ENCODE results near the gene TBC1D22A. TPM values are rescaled to one million over a fixed set of nuclear protein-coding genes. Genes with fewer than 3 reads are reported as not detected.
"Not testable (repeated sequence)": the region's sequence is repeated elsewhere in the genome, so short reads cannot be mapped to it uniquely, and the experiment has no call there.

Gene TBC1D22A
- total and polyA plus RNA-seq, 8 donors: 13.3 to 53.1 (median 21.5) TPM

GRCh38 chr22:47166446-47167016 is 404.1 kb downstream of the TBC1D22A start:
- Histone ChIP-seq H3K36me3 (peaks cover 0 to 62% (median 42%) of the 10 kb centered on the region in 4 donors), H3K4me1 (no peaks in the 10 kb centered on the region), H3K27me3 (no peaks in the 10 kb centered on the region), H3K9me3 (no peaks in the 10 kb centered on the region), H3K4me3 (no peak overlapping the region), H3K27ac (no peak overlapping the region)
- intact Hi-C loops (cut with DNase I; ENCODE audit: low total_unique reads): no loop called here
- no peak for DNase-seq
- TF ChIP-seq POLR2A (IDR thresholded peaks at IDR 0.05) (no peak), EP300 (IDR thresholded peaks at IDR 0.05) (no peak), POLR2AphosphoS5 (IDR thresholded peaks at IDR 0.05) (no peak), CTCF (IDR thresholded peaks at IDR 0.05) (no peak)
- WGBS, 5 donors: 95 to 98% (median 95%) methylated on average over 10 of the region's 10 CpGs

GRCh38 chr22:47167056-47167455 is 404.6 kb downstream of the TBC1D22A start:
- Histone ChIP-seq H3K36me3 (peaks cover 0 to 62% (median 42%) of the 10 kb centered on the region in 4 donors), H3K27ac (no peak overlapping the region), H3K9me3 (no peaks in the 10 kb centered on the region), H3K4me3 (no peak overlapping the region), H3K4me1 (no peaks in the 10 kb centered on the region), H3K27me3 (no peaks in the 10 kb centered on the region)
- 95 to 98% (median 96%) methylated on average over 10 of the region's 10 CpGs for WGBS, 5 donors
- no peak for TF ChIP-seq CTCF (IDR thresholded peaks at IDR 0.05)
- TF ChIP-seq POLR2AphosphoS5 (IDR thresholded peaks at IDR 0.05): no peak
- TF ChIP-seq EP300 (IDR thresholded peaks at IDR 0.05): no peak
- TF ChIP-seq POLR2A (IDR thresholded peaks at IDR 0.05): no peak
- DNase-seq: no peak
- intact Hi-C loops (cut with DNase I; ENCODE audit: low total_unique reads): no loop called here

GRCh38 chr22:47167921-47168320 is 405.5 kb downstream of the TBC1D22A start:
- 97 to 99% (median 97%) methylated on average over 6 of the region's 6 CpGs for WGBS, 5 donors
- peaks cover 0 to 63% (median 43%) of the 10 kb centered on the region in 4 donors for H3K36me3 ChIP-seq
- intact Hi-C loops (cut with DNase I; ENCODE audit: low total_unique reads); H3K4me3 ChIP-seq; H3K4me1 ChIP-seq; H3K9me3 ChIP-seq; H3K27ac ChIP-seq; H3K27me3 ChIP-seq: not testable (repeated sequence)
- peak in 1 of 2 donors; percentile 11 for DNase-seq

- no peak for TF ChIP-seq POLR2A (IDR thresholded peaks at IDR 0.05)
- no peak for TF ChIP-seq CTCF (IDR thresholded peaks at IDR 0.05)
- TF ChIP-seq EP300 (IDR thresholded peaks at IDR 0.05): no peak
- no peak for TF ChIP-seq POLR2AphosphoS5 (IDR thresholded peaks at IDR 0.05)
- no peaks in the 10 kb centered on the region for H3K9me3 ChIP-seq
- no peaks in the 10 kb centered on the region for H3K4me1 ChIP-seq
- no peak overlapping the region for H3K27ac ChIP-seq
- peaks cover 0 to 63% (median 48%) of the 10 kb centered on the region in 4 donors for H3K36me3 ChIP-seq
- WGBS, 5 donors: 93 to 98% (median 97%) methylated on average over 12 to 14 of the region's 14 CpGs
- intact Hi-C loops (cut with DNase I; ENCODE audit: low total_unique reads): no loop called here
- DNase-seq: peak in 1 of 2 donors; percentile 15
- no peak overlapping the region for H3K4me3 ChIP-seq
- no peaks in the 10 kb centered on the region for H3K27me3 ChIP-seq
Observed at GRCh38 chr22:47168441-47168840, 406.0 kb downstream of the TBC1D22A start.
